Vagina (tissue), 2 donors: ENCODE data around the gene LRRC45. TPM values are rescaled to one million over a fixed set of nuclear protein-coding genes. Genes with fewer than 3 reads are reported as not detected.

Experiments
- DNase-seq, 2 donors: peaks; one replicate each; pipeline ENCODE4 v3.0.0-alpha.2; 2017; ENCODE audit errors: extremely low spot score in 2 of 2
- H3K27ac ChIP-seq: fragments of 200-600 bp; sonication (generic); one replicate; pipeline ENCODE4 v1.5.1; 2019
- H3K27me3 ChIP-seq: fragments of 200-600 bp; sonication (generic); one replicate; pipeline ENCODE4 v1.5.1; 2019
- H3K36me3 ChIP-seq, 2 donors: fragments of 200-600 bp; sonication (generic); one replicate each; pipeline ENCODE4 v1.5.1; 2017 to 2019
- H3K4me1 ChIP-seq: fragments of 200-600 bp; sonication (generic); one replicate; pipeline ENCODE4 v1.5.1; 2019
- H3K4me3 ChIP-seq, 2 donors: fragments of 200-600 bp; sonication (generic); 1 replicate in 1 of 2; 2 replicates in 1 of 2; pipeline ENCODE4 v1.5.1; 2016 to 2019
- H3K9me3 ChIP-seq: fragments of 200-600 bp; sonication (generic); one replicate; pipeline ENCODE4 v1.5.1; 2019
- CTCF ChIP-seq, 3 experiments: fragments of 450-650 bp in 2 of 3; fragments of 200-600 bp in 1 of 3; sonication (generic) in 1 of 3; IDR thresholded peaks; one replicate each; pipeline ENCODE4 v1.5.1; 2017 to 2019; ENCODE audit warnings: antibody characterized with exemption in 3 of 3, mild to moderate bottlenecking in 2 of 3, moderate library complexity in 2 of 3
- POLR2A ChIP-seq, 2 donors: fragments of 450-650 bp; IDR thresholded peaks; one replicate each; pipeline ENCODE4 v1.6.1; 2017; ENCODE audit warnings: antibody characterized with exemption in 2 of 2, mild to moderate bottlenecking in 2 of 2, moderate library complexity in 2 of 2
- POLR2AphosphoS5 ChIP-seq, 2 donors: sonication (generic); formaldehyde crosslinking; IDR thresholded peaks; one replicate each; pipeline ENCODE4 v1.9.0; 2017; ENCODE audit warnings: antibody characterized with exemption in 2 of 2, mild to moderate bottlenecking in 2 of 2, low read depth in 1 of 2; ENCODE audit not compliant: insufficient read depth in 1 of 2
- intact Hi-C: fragments of 100-400 bp; cut with DNase I; formaldehyde crosslinking; loops from one replicate; pipeline ENCODE4 v1.15.1; 2023
- total RNA-seq: library from RNA; depleted of rRNA; stranded (reverse); fragments of >200 nt; gene quantifications from one replicate; pipeline ENCODE4 v1.2.3, GENCODE V29; 2016

LRRC45 gene
- total RNA-seq, 1 donor from 2014 or later: 14.0 TPM

- no peak for TF ChIP-seq CTCF (IDR thresholded peaks at IDR 0.05)
- TF ChIP-seq POLR2A (IDR thresholded peaks at IDR 0.05): no peak
- no peak for TF ChIP-seq POLR2AphosphoS5 (IDR thresholded peaks at IDR 0.05; ENCODE audit: insufficient read depth in 1 of 2, low read depth in 1 of 2)
- no peaks in the 10 kb centered on the region for H3K27me3 ChIP-seq
- peaks cover 24% of the 10 kb centered on the region for H3K4me1 ChIP-seq
- H3K27ac ChIP-seq: no peak overlapping the region
- no peak overlapping the region for H3K4me3 ChIP-seq
- H3K36me3 ChIP-seq: no peaks in the 10 kb centered on the region
- DNase-seq: no peak
- H3K9me3 ChIP-seq: no peaks in the 10 kb centered on the region
- intact Hi-C loops: no loop called here
These were observed 12.4 kb downstream of the LRRC45 start for GRCh38 chr17:82035488-82035887.

GRCh38 chr17:82035956-82036633 lies 13.0 kb downstream of the LRRC45 start:
- H3K36me3 ChIP-seq: no peaks in the 10 kb centered on the region
- H3K4me3 ChIP-seq: peak overlapping the region; percentile 71 to 79
- H3K27ac ChIP-seq: peak overlapping the region; percentile 87
- no peaks in the 10 kb centered on the region for H3K9me3 ChIP-seq
- no peaks in the 10 kb centered on the region for H3K27me3 ChIP-seq
- intact Hi-C loops: no loop called here
- H3K4me1 ChIP-seq: peaks cover 24% of the 10 kb centered on the region
- no peak for DNase-seq
- TF ChIP-seq CTCF (IDR thresholded peaks at IDR 0.05) (no peak), POLR2A (IDR thresholded peaks at IDR 0.05) (no peak), POLR2AphosphoS5 (IDR thresholded peaks at IDR 0.05; ENCODE audit: insufficient read depth in 1 of 2, low read depth in 1 of 2) (no peak)

- H3K4me1 ChIP-seq: peaks cover 24% of the 10 kb centered on the region
These were observed 13.6 kb downstream of the LRRC45 start for GRCh38 chr17:82036634-82037091.

GRCh38 chr17:82037092-82037888 lies 14.2 kb downstream of the LRRC45 start, which contains the start of gene DCXR:
TSS of gene DCXR (minus strand) at chr17:82037697. CDS start at chr17:82037682, 15 bp downstream.
- H3K27me3 ChIP-seq: no peaks in the 10 kb centered on the region
- TF ChIP-seq CTCF (IDR thresholded peaks at IDR 0.05): peak; percentile 13 to 64 (median 50)
- TF ChIP-seq POLR2A (IDR thresholded peaks at IDR 0.05): peak in 1 of 2 donors; percentile 95
- peak; percentile 71 to 98 for TF ChIP-seq POLR2AphosphoS5 (IDR thresholded peaks at IDR 0.05; ENCODE audit: insufficient read depth in 1 of 2, low read depth in 1 of 2)
- no peaks in the 10 kb centered on the region for H3K36me3 ChIP-seq
- peaks cover 19% of the 10 kb centered on the region for H3K4me1 ChIP-seq
- peak within 1 kb of the TSS; percentile 87 for H3K27ac ChIP-seq
- H3K4me3 ChIP-seq: peak within 1 kb of the TSS; percentile 71 to 79
- intact Hi-C loops: no loop called here
- DNase-seq: peak in 1 of 2 donors; percentile 97
- no peaks in the 10 kb centered on the region for H3K9me3 ChIP-seq

More at GRCh38 chr17:82036634-82037091, 13.6 kb downstream of the LRRC45 start:
- intact Hi-C loops: no loop called here
- DNase-seq: no peak
- Histone ChIP-seq H3K4me3 (peak overlapping the region; percentile 71 to 79), H3K27me3 (no peaks in the 10 kb centered on the region), H3K9me3 (no peaks in the 10 kb centered on the region), H3K27ac (peak overlapping the region; percentile 87), H3K36me3 (no peaks in the 10 kb centered on the region)
- TF ChIP-seq POLR2AphosphoS5 (IDR thresholded peaks at IDR 0.05; ENCODE audit: insufficient read depth in 1 of 2, low read depth in 1 of 2) (no peak), CTCF (IDR thresholded peaks at IDR 0.05) (no peak), POLR2A (IDR thresholded peaks at IDR 0.05) (no peak)
